Loucy (cell line): ENCODE measurements around the gene DGAT2.
"Not testable (repeated sequence)": the region's sequence is repeated elsewhere in the genome, so short reads cannot be mapped to it uniquely, and the experiment has no call there.

Source experiments
- EZH2phosphoT487 ChIP-seq: fragments of 200-600 bp; IDR thresholded peaks from 2 replicates; pipeline ENCODE4 v1.6.1; 2018; ENCODE audit warnings: antibody characterized with exemption, mild to moderate bottlenecking, moderate library complexity, borderline replicate concordance
- TF ChIP-seq, protein P1 (sequence below): fragments of 200-600 bp; sonication (generic); conservative IDR thresholded peaks from 2 replicates; pipeline ENCODE4 v1.5.1; 2014; ENCODE audit warnings: mild to moderate bottlenecking, antibody characterized with exemption, low read length

DNA sequence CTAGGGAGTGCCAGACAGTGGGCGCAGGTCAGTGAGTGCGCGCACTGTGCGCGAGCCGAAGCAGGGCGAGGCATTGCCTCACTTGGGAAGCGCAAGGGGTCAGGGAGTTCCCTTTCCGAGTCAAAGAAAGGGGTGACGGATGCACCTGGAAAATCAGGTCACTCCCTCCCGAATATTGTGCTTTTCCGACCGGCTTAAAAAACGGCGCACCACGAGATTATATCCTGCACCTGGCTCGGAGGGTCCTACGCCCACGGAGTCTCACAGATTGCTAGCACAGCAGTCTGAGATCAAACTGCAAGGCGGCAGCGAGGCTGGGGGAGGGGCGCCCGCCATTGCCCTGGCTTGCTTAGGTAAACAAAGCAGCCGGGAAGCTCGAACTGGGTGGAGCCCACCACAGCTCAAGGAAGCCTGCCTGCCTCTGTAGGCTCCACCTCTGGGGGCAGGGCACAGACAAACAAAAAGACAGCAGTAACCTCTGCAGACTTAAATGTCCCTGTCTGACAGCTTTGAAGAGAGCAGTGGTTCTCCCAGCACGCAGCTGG, 19.8 kb upstream of the DGAT2 start:
- TF ChIP-seq EZH2phosphoT487: not testable (repeated sequence)
- TF ChIP-seq, protein P1, sequence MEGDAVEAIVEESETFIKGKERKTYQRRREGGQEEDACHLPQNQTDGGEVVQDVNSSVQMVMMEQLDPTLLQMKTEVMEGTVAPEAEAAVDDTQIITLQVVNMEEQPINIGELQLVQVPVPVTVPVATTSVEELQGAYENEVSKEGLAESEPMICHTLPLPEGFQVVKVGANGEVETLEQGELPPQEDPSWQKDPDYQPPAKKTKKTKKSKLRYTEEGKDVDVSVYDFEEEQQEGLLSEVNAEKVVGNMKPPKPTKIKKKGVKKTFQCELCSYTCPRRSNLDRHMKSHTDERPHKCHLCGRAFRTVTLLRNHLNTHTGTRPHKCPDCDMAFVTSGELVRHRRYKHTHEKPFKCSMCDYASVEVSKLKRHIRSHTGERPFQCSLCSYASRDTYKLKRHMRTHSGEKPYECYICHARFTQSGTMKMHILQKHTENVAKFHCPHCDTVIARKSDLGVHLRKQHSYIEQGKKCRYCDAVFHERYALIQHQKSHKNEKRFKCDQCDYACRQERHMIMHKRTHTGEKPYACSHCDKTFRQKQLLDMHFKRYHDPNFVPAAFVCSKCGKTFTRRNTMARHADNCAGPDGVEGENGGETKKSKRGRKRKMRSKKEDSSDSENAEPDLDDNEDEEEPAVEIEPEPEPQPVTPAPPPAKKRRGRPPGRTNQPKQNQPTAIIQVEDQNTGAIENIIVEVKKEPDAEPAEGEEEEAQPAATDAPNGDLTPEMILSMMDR: not testable (repeated sequence)
